WTC11 (cell line): Measurements from ENCODE around the gene AIG1. TPM values are rescaled to one million over a fixed set of nuclear protein-coding genes. Genes with fewer than 3 reads are reported as not detected.

Experiments used
- ATAC-seq: fragments of 200-7000 bp; cut with Tn5 transposase; 2 replicates; pipeline ENCODE4 v1.10.0; 2021; ENCODE audit warnings: mild to moderate bottlenecking, moderate library complexity
- CTCF ChIA-PET: fragments of 300-600 bp; sonication (Branson Sonifier 250); formaldehyde crosslinking; loops from one replicate; lab custom pipeline; 2021; ENCODE audit warnings: antibody characterized with exemption; lab: Charles Lee
- POLR2A ChIA-PET: fragments of 350-600 bp; sonication (Branson Sonifier 250); formaldehyde crosslinking; loops from one replicate; lab custom pipeline; 2021; ENCODE audit warnings: antibody characterized with exemption; lab: Charles Lee
- DNase-seq: peaks from one replicate; pipeline ENCODE4 v3.0.0; 2021; ENCODE audit warnings: low spot score
- H3K27ac Mint-ChIP-seq: 2 replicates; pipeline ENCODE4 v1.8.0; 2021; ENCODE audit warnings: mixed read lengths
- H3K27me3 Mint-ChIP-seq: 2 replicates; pipeline ENCODE4 v1.8.0; 2021; ENCODE audit warnings: low read depth, mild to moderate bottlenecking, moderate library complexity, mixed read lengths
- H3K36me3 Mint-ChIP-seq: 2 replicates; pipeline ENCODE4 v1.8.0; 2021; ENCODE audit warnings: mixed read lengths
- H3K4me1 Mint-ChIP-seq: 2 replicates; pipeline ENCODE4 v1.8.0; 2022; ENCODE audit warnings: mixed read lengths
- H3K4me3 Mint-ChIP-seq: 2 replicates; pipeline ENCODE4 v1.8.0; 2021; ENCODE audit warnings: mild to moderate bottlenecking, moderate library complexity, mixed read lengths
- H3K9me3 Mint-ChIP-seq: 2 replicates; pipeline ENCODE4 v1.8.0; 2021; ENCODE audit warnings: mixed read lengths
- ATF1 ChIP-seq: sonication (generic); formaldehyde crosslinking; IDR thresholded peaks from 2 replicates; pipeline ENCODE4 v1.8.1; 2023; ENCODE audit warnings: mild to moderate bottlenecking, moderate library complexity, missing genetic modification reagents
- ATF2 ChIP-seq: sonication (generic); formaldehyde crosslinking; IDR thresholded peaks from 2 replicates; pipeline ENCODE4 v1.8.1; 2022; ENCODE audit warnings: low read depth, missing genetic modification reagents, borderline replicate concordance
- E2F1 ChIP-seq: sonication (generic); formaldehyde crosslinking; IDR thresholded peaks from 2 replicates; pipeline ENCODE4 v1.8.0; 2022; ENCODE audit warnings: mild to moderate bottlenecking, missing genetic modification reagents
- PREB ChIP-seq: sonication (generic); formaldehyde crosslinking; IDR thresholded peaks from 2 replicates; pipeline ENCODE4 v1.8.1; 2022; ENCODE audit warnings: mild to moderate bottlenecking, missing genetic modification reagents, moderate library complexity, borderline replicate concordance
- TEAD1 ChIP-seq: sonication (generic); formaldehyde crosslinking; IDR thresholded peaks from 2 replicates; pipeline ENCODE4 v1.8.0; 2022; ENCODE audit warnings: mild to moderate bottlenecking, missing genetic modification reagents
- TEAD4 ChIP-seq: sonication (generic); formaldehyde crosslinking; IDR thresholded peaks from 2 replicates; pipeline ENCODE4 v1.8.0; 2022; ENCODE audit warnings: mild to moderate bottlenecking, missing genetic modification reagents
- ZNF423 ChIP-seq: fragments of 250-450 bp; sonication (Bioruptor Pico); IDR thresholded peaks from 2 replicates; pipeline ENCODE4 v2.1.2; 2022; ENCODE audit warnings: mild to moderate bottlenecking, moderate library complexity
- total RNA-seq: library from RNA; stranded (reverse); gene quantifications from 3 replicates; pipeline ENCODE4 v1.2.3, GENCODE V29; 2021
- TF ChIP-seq, protein P1 (sequence below): sonication (generic); formaldehyde crosslinking; IDR thresholded peaks from 2 replicates; pipeline ENCODE4 v1.8.0; 2022; ENCODE audit warnings: missing genetic modification reagents
- TF ChIP-seq, protein P2 (sequence below): fragments of 200-600 bp; IDR thresholded peaks from 2 replicates; pipeline ENCODE4 v1.8.0; 2022; ENCODE audit warnings: antibody characterized with exemption
- TF ChIP-seq, protein P3 (sequence below): sonication (generic); formaldehyde crosslinking; IDR thresholded peaks from 2 replicates; pipeline ENCODE4 v1.8.1; 2023; ENCODE audit warnings: mild to moderate bottlenecking, missing genetic modification reagents, moderate library complexity

Gene AIG1
- total RNA-seq, 1 experiment from 2014 or later = 38.8 TPM

- TF ChIP-seq TEAD4 (CRISPR knock-in tag) (no peak), TEAD1 (CRISPR knock-in tag) (no peak), ATF1 (no peak), ZNF423 (CRISPR knock-in tag) (no peak)
- TF ChIP-seq, protein P1, sequence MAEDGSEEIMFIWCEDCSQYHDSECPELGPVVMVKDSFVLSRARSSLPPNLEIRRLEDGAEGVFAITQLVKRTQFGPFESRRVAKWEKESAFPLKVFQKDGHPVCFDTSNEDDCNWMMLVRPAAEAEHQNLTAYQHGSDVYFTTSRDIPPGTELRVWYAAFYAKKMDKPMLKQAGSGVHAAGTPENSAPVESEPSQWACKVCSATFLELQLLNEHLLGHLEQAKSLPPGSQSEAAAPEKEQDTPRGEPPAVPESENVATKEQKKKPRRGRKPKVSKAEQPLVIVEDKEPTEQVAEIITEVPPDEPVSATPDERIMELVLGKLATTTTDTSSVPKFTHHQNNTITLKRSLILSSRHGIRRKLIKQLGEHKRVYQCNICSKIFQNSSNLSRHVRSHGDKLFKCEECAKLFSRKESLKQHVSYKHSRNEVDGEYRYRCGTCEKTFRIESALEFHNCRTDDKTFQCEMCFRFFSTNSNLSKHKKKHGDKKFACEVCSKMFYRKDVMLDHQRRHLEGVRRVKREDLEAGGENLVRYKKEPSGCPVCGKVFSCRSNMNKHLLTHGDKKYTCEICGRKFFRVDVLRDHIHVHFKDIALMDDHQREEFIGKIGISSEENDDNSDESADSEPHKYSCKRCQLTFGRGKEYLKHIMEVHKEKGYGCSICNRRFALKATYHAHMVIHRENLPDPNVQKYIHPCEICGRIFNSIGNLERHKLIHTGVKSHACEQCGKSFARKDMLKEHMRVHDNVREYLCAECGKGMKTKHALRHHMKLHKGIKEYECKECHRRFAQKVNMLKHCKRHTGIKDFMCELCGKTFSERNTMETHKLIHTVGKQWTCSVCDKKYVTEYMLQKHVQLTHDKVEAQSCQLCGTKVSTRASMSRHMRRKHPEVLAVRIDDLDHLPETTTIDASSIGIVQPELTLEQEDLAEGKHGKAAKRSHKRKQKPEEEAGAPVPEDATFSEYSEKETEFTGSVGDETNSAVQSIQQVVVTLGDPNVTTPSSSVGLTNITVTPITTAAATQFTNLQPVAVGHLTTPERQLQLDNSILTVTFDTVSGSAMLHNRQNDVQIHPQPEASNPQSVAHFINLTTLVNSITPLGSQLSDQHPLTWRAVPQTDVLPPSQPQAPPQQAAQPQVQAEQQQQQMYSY (CRISPR knock-in tag) = no peak
- TF ChIP-seq, protein P2, sequence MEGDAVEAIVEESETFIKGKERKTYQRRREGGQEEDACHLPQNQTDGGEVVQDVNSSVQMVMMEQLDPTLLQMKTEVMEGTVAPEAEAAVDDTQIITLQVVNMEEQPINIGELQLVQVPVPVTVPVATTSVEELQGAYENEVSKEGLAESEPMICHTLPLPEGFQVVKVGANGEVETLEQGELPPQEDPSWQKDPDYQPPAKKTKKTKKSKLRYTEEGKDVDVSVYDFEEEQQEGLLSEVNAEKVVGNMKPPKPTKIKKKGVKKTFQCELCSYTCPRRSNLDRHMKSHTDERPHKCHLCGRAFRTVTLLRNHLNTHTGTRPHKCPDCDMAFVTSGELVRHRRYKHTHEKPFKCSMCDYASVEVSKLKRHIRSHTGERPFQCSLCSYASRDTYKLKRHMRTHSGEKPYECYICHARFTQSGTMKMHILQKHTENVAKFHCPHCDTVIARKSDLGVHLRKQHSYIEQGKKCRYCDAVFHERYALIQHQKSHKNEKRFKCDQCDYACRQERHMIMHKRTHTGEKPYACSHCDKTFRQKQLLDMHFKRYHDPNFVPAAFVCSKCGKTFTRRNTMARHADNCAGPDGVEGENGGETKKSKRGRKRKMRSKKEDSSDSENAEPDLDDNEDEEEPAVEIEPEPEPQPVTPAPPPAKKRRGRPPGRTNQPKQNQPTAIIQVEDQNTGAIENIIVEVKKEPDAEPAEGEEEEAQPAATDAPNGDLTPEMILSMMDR = no peak
- no peak for ATAC-seq
- Mint-ChIP-seq H3K4me3 (no peak overlapping the region), H3K36me3 (no peaks in the 10 kb centered on the region; the same call in 1 of the 2 replicates), H3K27ac (no peak overlapping the region), H3K27me3 (no peaks in the 10 kb centered on the region), H3K9me3 (peaks cover 21% of the 10 kb centered on the region), H3K4me1 (no peaks in the 10 kb centered on the region)
- ChIA-PET CTCF (interaction anchor here (1.0 kb wide), 1 partner anchor 20 kb away, joined by 4 read pairs; no protein-coding TSS in a partner anchor), POLR2A (no interaction called here)
- DNase-seq = no peak
These were observed 297.0 kb downstream of the AIG1 start for GRCh38 chr6:143357561-143358255.

DNA sequence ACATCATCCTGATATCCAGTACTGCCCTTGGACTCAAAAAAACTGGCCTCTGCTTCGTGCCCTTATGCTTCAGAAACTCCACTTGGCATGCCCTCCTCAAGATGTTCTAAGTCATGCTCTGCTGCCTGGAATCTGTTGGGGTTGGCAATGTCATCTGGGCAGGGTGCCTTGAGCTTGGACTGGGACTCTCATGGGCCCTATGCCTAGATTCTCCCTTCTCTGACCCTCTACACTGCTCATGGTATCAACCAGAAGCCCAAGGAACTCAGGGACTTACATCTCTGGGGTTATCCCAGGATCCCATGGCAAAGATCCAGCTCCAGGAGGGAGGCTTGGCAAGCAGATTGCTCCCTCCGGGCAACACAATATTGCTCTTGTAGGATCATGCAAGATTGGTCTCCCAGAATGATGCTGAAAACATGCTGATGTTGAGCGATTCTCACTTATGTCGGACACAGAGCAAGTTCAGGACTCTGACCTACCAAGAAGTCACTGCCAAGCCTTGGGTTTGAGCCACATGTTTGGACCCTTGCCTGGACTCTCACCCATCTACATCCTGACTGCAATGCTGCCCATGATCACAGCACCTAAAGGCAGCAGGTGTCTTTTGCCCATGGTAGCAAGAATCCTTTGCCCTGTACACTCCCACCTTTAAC lies 301.0 kb downstream of the AIG1 start:
- ATAC-seq = no peak
- H3K27ac Mint-ChIP-seq = no peak overlapping the region
- no peaks in the 10 kb centered on the region for H3K36me3 Mint-ChIP-seq
- peaks cover under 1% of the 10 kb centered on the region; the same call in 1 of the 2 replicates for H3K9me3 Mint-ChIP-seq
- H3K4me3 Mint-ChIP-seq = no peak overlapping the region
- no peaks in the 10 kb centered on the region for H3K4me1 Mint-ChIP-seq
- POLR2A ChIA-PET = no interaction called here
- TF ChIP-seq ATF2 (CRISPR knock-in tag) (no peak), E2F1 (CRISPR knock-in tag) (no peak), PREB (no peak), ZNF423 (CRISPR knock-in tag) (no peak)
- TF ChIP-seq, protein P3, sequence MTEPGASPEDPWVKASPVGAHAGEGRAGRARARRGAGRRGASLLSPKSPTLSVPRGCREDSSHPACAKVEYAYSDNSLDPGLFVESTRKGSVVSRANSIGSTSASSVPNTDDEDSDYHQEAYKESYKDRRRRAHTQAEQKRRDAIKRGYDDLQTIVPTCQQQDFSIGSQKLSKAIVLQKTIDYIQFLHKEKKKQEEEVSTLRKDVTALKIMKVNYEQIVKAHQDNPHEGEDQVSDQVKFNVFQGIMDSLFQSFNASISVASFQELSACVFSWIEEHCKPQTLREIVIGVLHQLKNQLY (CRISPR knock-in tag) = no peak
- TF ChIP-seq, all 79 proteins: peak for 0
- CTCF ChIA-PET = interaction anchor here (2.5 kb wide), 1 partner anchor 24 kb away, joined by 8 read pairs; no protein-coding TSS in a partner anchor
- no peak for DNase-seq
- H3K27me3 Mint-ChIP-seq = no peaks in the 10 kb centered on the region
